ENCODE data around the gene UBAC2.

DNA sequence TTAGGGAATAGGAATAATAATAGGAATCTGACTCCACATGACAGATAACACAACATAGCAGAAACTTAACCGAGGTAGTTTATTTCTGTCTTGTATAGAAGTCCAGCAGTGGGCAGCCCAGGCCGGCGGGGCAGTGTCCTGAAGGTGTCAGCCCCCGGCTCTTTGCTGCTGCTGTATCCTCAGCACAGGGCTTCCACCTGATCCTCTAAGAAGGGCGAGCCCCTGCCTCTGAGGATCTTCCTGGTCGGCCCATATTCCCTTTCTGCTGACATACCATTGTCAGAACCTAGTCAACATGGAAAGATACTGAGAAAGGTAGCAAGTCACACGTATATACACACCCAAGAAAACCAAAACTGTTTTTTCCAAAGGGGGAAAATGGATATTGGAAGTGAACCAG, 162.7 kb downstream of the UBAC2 start:
- TF ChIP-seq, protein P1, sequence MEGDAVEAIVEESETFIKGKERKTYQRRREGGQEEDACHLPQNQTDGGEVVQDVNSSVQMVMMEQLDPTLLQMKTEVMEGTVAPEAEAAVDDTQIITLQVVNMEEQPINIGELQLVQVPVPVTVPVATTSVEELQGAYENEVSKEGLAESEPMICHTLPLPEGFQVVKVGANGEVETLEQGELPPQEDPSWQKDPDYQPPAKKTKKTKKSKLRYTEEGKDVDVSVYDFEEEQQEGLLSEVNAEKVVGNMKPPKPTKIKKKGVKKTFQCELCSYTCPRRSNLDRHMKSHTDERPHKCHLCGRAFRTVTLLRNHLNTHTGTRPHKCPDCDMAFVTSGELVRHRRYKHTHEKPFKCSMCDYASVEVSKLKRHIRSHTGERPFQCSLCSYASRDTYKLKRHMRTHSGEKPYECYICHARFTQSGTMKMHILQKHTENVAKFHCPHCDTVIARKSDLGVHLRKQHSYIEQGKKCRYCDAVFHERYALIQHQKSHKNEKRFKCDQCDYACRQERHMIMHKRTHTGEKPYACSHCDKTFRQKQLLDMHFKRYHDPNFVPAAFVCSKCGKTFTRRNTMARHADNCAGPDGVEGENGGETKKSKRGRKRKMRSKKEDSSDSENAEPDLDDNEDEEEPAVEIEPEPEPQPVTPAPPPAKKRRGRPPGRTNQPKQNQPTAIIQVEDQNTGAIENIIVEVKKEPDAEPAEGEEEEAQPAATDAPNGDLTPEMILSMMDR (conservative IDR thresholded peaks at IDR 0.05): no peak
- no peak for TF ChIP-seq EZH2 (IDR thresholded peaks at IDR 0.05; ENCODE audit: low read depth)

All from PC-9 (cell line).